HepG2 (cell line): ENCODE measurements around the gene DAB1. TPM values are rescaled to one million over a fixed set of nuclear protein-coding genes. Genes with fewer than 3 reads are reported as not detected.

Experiments used
- BCL6 ChIP-seq: IDR thresholded peaks from 2 replicates; pipeline ENCODE4 v1.6.1; 2016; ENCODE audit warnings: missing genetic modification reagents, missing compliant biosample characterization
- ETV5 ChIP-seq: IDR thresholded peaks from 2 replicates; pipeline ENCODE4 v1.6.1; 2018; ENCODE audit warnings: missing biosample characterization, missing genetic modification reagents, inconsistent platforms, borderline replicate concordance
- FOXA1 ChIP-seq, 2 experiments: fragments of 450-650 bp in 1 of 2; sonication (generic) in 1 of 2; formaldehyde crosslinking in 1 of 2; IDR thresholded peaks; 2 replicates each; pipeline versions ENCODE4 v1.4.0 to v1.6.1; 2016 to 2020; ENCODE audit warnings: missing genetic modification reagents in 1 of 2
- HOXA3 ChIP-seq: sonication (generic); formaldehyde crosslinking; IDR thresholded peaks from 2 replicates; pipeline ENCODE4 v1.5.0; 2020; ENCODE audit warnings: missing genetic modification reagents
- ISL2 ChIP-seq: sonication (generic); formaldehyde crosslinking; IDR thresholded peaks from 2 replicates; pipeline ENCODE4 v1.5.0; 2020; ENCODE audit warnings: missing genetic modification reagents
- MATR3 ChIP-seq: sonication (generic); formaldehyde crosslinking; IDR thresholded peaks from 2 replicates; pipeline ENCODE4 v1.4.0; 2020; ENCODE audit warnings: missing genetic modification reagents
- NCOA2 ChIP-seq: sonication (generic); formaldehyde crosslinking; IDR thresholded peaks from 2 replicates; pipeline ENCODE4 v1.8.0; 2022; ENCODE audit warnings: inconsistent platforms
- NR2C2 ChIP-seq: sonication (generic); formaldehyde crosslinking; IDR thresholded peaks from 2 replicates; pipeline ENCODE4 v1.4.0; 2020; ENCODE audit warnings: missing genetic modification reagents, mild to moderate bottlenecking, moderate library complexity, borderline replicate concordance
- NR2F2 ChIP-seq: IDR thresholded peaks from 2 replicates; pipeline ENCODE4 v1.6.1; 2012; ENCODE audit warnings: low read depth, inconsistent platforms, borderline replicate concordance
- POGZ ChIP-seq: sonication (generic); formaldehyde crosslinking; IDR thresholded peaks from 2 replicates; pipeline ENCODE4 v1.4.0; 2020; ENCODE audit warnings: mild to moderate bottlenecking, missing genetic modification reagents
- RXRB ChIP-seq: IDR thresholded peaks from 2 replicates; pipeline ENCODE4 v1.6.1; 2016; ENCODE audit warnings: borderline replicate concordance, missing genetic modification reagents, missing compliant biosample characterization
- SALL1 ChIP-seq: sonication (generic); formaldehyde crosslinking; IDR thresholded peaks from 2 replicates; pipeline ENCODE4 v1.8.0; 2022; ENCODE audit warnings: mild to moderate bottlenecking, missing genetic modification reagents
- SOX5 ChIP-seq: IDR thresholded peaks from 2 replicates; pipeline ENCODE4 v1.6.1; 2016; ENCODE audit warnings: borderline replicate concordance
- TBX2 ChIP-seq: sonication (generic); formaldehyde crosslinking; IDR thresholded peaks from 2 replicates; pipeline ENCODE4 v1.5.0; 2020; ENCODE audit warnings: missing genetic modification reagents, mild to moderate bottlenecking, borderline replicate concordance
- TCF7 ChIP-seq: sonication (generic); IDR thresholded peaks from 2 replicates; pipeline ENCODE4 v1.6.1; 2016; ENCODE audit warnings: antibody characterized with exemption, low read depth
- ZIK1 ChIP-seq: sonication (generic); formaldehyde crosslinking; IDR thresholded peaks from 2 replicates; pipeline ENCODE4 v1.5.0; 2020; ENCODE audit warnings: mild to moderate bottlenecking, low read depth, missing genetic modification reagents, borderline replicate concordance
- ZNF674 ChIP-seq: sonication (generic); formaldehyde crosslinking; IDR thresholded peaks from 2 replicates; pipeline ENCODE4 v1.5.0; 2020; ENCODE audit warnings: low read depth, mild to moderate bottlenecking, missing genetic modification reagents
- ZNF713 ChIP-seq: sonication (generic); formaldehyde crosslinking; IDR thresholded peaks from 2 replicates; pipeline ENCODE4 v1.4.0; 2020; ENCODE audit warnings: mild to moderate bottlenecking, missing genetic modification reagents
- polyA plus RNA-seq, 8 experiments: library from polyadenylated mRNA; depleted of rRNA in 3 of 8; stranded (reverse) in 7 of 8; unstranded in 1 of 8; fragments of >200 nt; fragmentation: Illumina TruSeq in 4 of 8; extraction: Trizol in 4 of 8; gene quantifications; 2 replicates each; pipeline versions ENCODE4 v1.2.1 to v1.2.3, GENCODE V29; 2011 to 2016; ENCODE audit warnings: low read depth in 4 of 8, missing spikeins in 1 of 8, mixed read lengths in 1 of 8; ENCODE audit not compliant: insufficient read depth in 1 of 8
- total RNA-seq, 5 experiments: library from RNA; depleted of rRNA; stranded (reverse); fragments of >200 nt; fragmentation: Illumina TruSeq; extraction: Trizol; gene quantifications; 2 replicates each; pipeline ENCODE4 v1.2.3, GENCODE V29; 2016; ENCODE audit warnings: low read depth in 1 of 5
- TF ChIP-seq, protein P1 (sequence below): sonication (generic); formaldehyde crosslinking; IDR thresholded peaks from 2 replicates; pipeline ENCODE4 v1.4.0; 2020; ENCODE audit warnings: mild to moderate bottlenecking, missing genetic modification reagents, borderline replicate concordance
- TF ChIP-seq, protein P2 (sequence below): sonication (generic); formaldehyde crosslinking; IDR thresholded peaks from 2 replicates; pipeline ENCODE4 v1.8.0; 2022; ENCODE audit warnings: missing genetic modification reagents, mild to moderate bottlenecking, moderate library complexity, borderline replicate concordance
- TF ChIP-seq, protein P3 (sequence below): sonication (generic); formaldehyde crosslinking; conservative IDR thresholded peaks from 2 replicates; pipeline ENCODE4 v1.4.0; 2020; ENCODE audit warnings: mild to moderate bottlenecking, missing genetic modification reagents, moderate library complexity

DAB1 gene
- total and polyA plus RNA-seq, 2 of the 13 experiments (the other 11 are each of a cell fraction or from before 2014, with no cell fraction given): 0.04 to 0.13 TPM

DNA sequence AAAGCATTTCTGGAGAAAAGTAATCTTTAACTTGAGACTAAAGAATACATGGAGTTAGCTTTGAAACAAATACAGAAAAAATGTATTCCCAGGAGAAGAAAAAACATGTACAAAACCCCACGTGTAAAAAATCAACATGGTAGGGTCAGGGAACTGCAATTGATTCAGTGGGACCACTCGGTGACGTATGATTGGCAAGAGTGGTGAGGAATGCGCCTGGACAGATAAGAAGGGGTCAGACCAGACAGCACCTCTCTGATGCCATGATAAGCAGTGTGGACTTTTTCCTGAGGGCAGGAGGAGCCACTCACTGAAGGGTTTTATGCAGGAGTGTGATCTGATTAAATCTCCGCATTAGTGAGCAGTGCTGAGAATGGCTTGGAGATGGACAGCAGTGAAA is 142.5 kb downstream of the DAB1 start (continued):
- TF ChIP-seq NCOA2 (CRISPR knock-in tag): peak; percentile 81
- 0 out of 2 replicates have a peak, but pooled peaks have one; percentile 19 for TF ChIP-seq NR2C2
- TF ChIP-seq ETV5 (CRISPR knock-in tag): peak; percentile 29; the same call in 1 of the 2 replicates
- TF ChIP-seq FOXA1 (IDR thresholded peaks at IDR 0.05): no peak
- peak; percentile 56 for TF ChIP-seq FOXA1 (CRISPR knock-in tag; IDR thresholded peaks at IDR 0.05)
- TF ChIP-seq, protein P1, sequence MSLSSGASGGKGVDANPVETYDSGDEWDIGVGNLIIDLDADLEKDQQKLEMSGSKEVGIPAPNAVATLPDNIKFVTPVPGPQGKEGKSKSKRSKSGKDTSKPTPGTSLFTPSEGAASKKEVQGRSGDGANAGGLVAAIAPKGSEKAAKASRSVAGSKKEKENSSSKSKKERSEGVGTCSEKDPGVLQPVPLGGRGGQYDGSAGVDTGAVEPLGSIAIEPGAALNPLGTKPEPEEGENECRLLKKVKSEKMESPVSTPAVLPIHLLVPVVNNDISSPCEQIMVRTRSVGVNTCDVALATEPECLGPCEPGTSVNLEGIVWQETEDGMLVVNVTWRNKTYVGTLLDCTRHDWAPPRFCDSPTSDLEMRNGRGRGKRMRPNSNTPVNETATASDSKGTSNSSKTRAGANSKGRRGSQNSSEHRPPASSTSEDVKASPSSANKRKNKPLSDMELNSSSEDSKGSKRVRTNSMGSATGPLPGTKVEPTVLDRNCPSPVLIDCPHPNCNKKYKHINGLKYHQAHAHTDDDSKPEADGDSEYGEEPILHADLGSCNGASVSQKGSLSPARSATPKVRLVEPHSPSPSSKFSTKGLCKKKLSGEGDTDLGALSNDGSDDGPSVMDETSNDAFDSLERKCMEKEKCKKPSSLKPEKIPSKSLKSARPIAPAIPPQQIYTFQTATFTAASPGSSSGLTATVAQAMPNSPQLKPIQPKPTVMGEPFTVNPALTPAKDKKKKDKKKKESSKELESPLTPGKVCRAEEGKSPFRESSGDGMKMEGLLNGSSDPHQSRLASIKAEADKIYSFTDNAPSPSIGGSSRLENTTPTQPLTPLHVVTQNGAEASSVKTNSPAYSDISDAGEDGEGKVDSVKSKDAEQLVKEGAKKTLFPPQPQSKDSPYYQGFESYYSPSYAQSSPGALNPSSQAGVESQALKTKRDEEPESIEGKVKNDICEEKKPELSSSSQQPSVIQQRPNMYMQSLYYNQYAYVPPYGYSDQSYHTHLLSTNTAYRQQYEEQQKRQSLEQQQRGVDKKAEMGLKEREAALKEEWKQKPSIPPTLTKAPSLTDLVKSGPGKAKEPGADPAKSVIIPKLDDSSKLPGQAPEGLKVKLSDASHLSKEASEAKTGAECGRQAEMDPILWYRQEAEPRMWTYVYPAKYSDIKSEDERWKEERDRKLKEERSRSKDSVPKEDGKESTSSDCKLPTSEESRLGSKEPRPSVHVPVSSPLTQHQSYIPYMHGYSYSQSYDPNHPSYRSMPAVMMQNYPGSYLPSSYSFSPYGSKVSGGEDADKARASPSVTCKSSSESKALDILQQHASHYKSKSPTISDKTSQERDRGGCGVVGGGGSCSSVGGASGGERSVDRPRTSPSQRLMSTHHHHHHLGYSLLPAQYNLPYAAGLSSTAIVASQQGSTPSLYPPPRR (CRISPR knock-in tag): peak; percentile 74; the same call in 1 of the 2 replicates
- no peak for TF ChIP-seq ZNF713 (CRISPR knock-in tag)
- TF ChIP-seq TCF7: peak; percentile 54
- no peak for TF ChIP-seq ZNF674 (CRISPR knock-in tag)
- peak; percentile 61; the same call in 1 of the 2 replicates for TF ChIP-seq NR2F2
- TF ChIP-seq RXRB (CRISPR knock-in tag): peak; percentile 53; the same call in 1 of the 2 replicates
- peak; percentile 82 for TF ChIP-seq TBX2
- TF ChIP-seq BCL6: peak; percentile 63; the same call in 1 of the 2 replicates
- TF ChIP-seq SOX5 (CRISPR knock-in tag): peak; percentile 76; the same call in 1 of the 2 replicates
- TF ChIP-seq POGZ (CRISPR knock-in tag): peak; percentile 22; the same call in 1 of the 2 replicates
- peak; percentile 81 for TF ChIP-seq ISL2 (CRISPR knock-in tag)
- peak; percentile 70; the same call in 1 of the 2 replicates for TF ChIP-seq SALL1
- TF ChIP-seq, protein P2, sequence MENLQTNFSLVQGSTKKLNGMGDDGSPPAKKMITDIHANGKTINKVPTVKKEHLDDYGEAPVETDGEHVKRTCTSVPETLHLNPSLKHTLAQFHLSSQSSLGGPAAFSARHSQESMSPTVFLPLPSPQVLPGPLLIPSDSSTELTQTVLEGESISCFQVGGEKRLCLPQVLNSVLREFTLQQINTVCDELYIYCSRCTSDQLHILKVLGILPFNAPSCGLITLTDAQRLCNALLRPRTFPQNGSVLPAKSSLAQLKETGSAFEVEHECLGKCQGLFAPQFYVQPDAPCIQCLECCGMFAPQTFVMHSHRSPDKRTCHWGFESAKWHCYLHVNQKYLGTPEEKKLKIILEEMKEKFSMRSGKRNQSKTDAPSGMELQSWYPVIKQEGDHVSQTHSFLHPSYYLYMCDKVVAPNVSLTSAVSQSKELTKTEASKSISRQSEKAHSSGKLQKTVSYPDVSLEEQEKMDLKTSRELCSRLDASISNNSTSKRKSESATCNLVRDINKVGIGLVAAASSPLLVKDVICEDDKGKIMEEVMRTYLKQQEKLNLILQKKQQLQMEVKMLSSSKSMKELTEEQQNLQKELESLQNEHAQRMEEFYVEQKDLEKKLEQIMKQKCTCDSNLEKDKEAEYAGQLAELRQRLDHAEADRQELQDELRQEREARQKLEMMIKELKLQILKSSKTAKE (CRISPR knock-in tag): 0 out of 2 replicates have a peak, but pooled peaks have one; percentile 11
- peak; percentile 81 for TF ChIP-seq HOXA3 (CRISPR knock-in tag)
- no peak for TF ChIP-seq ZIK1 (CRISPR knock-in tag)
- TF ChIP-seq, protein P3, sequence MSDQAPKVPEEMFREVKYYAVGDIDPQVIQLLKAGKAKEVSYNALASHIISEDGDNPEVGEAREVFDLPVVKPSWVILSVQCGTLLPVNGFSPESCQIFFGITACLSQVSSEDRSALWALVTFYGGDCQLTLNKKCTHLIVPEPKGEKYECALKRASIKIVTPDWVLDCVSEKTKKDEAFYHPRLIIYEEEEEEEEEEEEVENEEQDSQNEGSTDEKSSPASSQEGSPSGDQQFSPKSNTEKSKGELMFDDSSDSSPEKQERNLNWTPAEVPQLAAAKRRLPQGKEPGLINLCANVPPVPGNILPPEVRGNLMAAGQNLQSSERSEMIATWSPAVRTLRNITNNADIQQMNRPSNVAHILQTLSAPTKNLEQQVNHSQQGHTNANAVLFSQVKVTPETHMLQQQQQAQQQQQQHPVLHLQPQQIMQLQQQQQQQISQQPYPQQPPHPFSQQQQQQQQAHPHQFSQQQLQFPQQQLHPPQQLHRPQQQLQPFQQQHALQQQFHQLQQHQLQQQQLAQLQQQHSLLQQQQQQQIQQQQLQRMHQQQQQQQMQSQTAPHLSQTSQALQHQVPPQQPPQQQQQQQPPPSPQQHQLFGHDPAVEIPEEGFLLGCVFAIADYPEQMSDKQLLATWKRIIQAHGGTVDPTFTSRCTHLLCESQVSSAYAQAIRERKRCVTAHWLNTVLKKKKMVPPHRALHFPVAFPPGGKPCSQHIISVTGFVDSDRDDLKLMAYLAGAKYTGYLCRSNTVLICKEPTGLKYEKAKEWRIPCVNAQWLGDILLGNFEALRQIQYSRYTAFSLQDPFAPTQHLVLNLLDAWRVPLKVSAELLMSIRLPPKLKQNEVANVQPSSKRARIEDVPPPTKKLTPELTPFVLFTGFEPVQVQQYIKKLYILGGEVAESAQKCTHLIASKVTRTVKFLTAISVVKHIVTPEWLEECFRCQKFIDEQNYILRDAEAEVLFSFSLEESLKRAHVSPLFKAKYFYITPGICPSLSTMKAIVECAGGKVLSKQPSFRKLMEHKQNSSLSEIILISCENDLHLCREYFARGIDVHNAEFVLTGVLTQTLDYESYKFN (CRISPR knock-in tag): peak; percentile 80
- TF ChIP-seq MATR3: no peak
